ENCODE results near the gene SETD1B. TPM values are rescaled to one million over a fixed set of nuclear protein-coding genes. Genes with fewer than 3 reads are reported as not detected.

Gene SETD1B
- total RNA-seq, 1 experiment from 2014 or later: 40.4 TPM

DNA sequence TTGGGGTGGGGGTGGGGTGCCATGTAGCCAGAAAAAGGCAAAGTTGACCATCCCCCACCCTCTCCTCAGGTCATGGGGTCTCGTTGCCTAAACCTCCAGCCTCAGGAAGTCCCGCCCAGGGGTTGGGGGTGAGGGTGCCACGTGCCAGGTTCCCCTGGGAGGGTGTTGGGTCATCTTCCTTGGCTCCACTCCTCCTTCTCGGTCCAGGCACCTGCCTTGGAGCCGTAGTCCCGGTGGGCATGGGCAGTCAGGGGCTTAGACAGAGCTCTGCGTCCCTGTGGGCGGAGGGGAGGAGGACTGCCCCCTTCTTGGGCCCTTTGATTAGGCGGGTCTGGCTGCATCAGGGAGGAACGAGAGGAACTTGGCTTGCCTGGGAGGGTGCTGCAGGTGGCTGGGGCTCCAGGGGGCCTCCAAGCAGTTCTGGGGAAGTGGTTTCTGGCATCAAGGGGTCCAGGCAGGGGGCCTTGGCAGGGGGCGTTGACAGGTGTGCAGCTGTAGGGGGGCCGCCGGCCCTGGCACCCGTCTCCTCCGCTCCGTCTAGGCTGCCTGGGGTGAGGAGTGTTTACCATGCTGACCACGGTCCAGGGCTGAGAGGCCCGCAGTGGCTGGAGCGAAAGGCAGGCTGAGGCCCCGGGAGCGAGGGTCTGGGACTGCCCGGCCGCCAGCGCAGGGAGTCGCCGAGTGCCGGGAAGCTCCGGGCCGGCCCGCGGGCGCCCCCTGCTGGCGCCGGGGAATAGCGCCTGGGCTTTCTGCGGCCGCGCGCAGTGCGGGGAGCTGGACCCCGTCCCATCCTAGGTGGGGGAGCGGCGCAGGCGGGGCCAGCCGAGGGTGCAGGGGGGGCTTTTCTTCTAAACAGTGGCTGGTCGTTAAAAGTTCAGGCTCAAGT is 7.9 kb downstream of the SETD1B start:
- Histone ChIP-seq H2BK120ac (ENCODE audit: low read depth, low read length, poor library complexity, severe bottlenecking) (no peak overlapping the region), H3K56ac (ENCODE audit: insufficient read length, low read depth, low read length) (no peak overlapping the region), H2BK12ac (ENCODE audit: insufficient read length, low read depth, low read length) (no peak overlapping the region), H2BK5ac (ENCODE audit: insufficient read length, low read length) (no peak overlapping the region), H2BK20ac (ENCODE audit: low read depth, low read length, poor library complexity, severe bottlenecking) (no peak overlapping the region), H3K27ac (ENCODE audit: insufficient read length, low read depth, low read length) (no peak overlapping the region), H3K27me3 (ENCODE audit: insufficient read depth, low read length) (no peaks in the 10 kb centered on the region), H3K4ac (ENCODE audit: low read depth, low read length) (no peak overlapping the region), H3K4me2 (ENCODE audit: insufficient read depth, insufficient read length, low read length) (peak overlapping the region; percentile 87), H3K23ac (ENCODE audit: insufficient read length, low read depth, low read length) (no peak overlapping the region), H3K79me1 (ENCODE audit: insufficient read depth, low read depth, low read length, poor library complexity, severe bottlenecking) (peaks cover 2% of the 10 kb centered on the region), H3K14ac (ENCODE audit: insufficient read depth, low read length) (no peak overlapping the region), H4K5ac (ENCODE audit: insufficient read length, low read depth, low read length) (no peak overlapping the region), H3K9ac (ENCODE audit: extremely low read depth, insufficient read length, low read length) (peak overlapping the region; percentile 59), H2BK15ac (ENCODE audit: low read depth, low read length) (no peak overlapping the region), H4K20me1 (ENCODE audit: control insufficient read depth, insufficient read depth, insufficient read length) (no peaks in the 10 kb centered on the region), H4K8ac (replicated peaks; ENCODE audit: insufficient read length, low read depth, low read length) (no peak overlapping the region), H3K18ac (ENCODE audit: insufficient read length, low read depth, low read length) (no peak overlapping the region), H2AK5ac (ENCODE audit: insufficient read length, low read length) (no peak overlapping the region), H3T11ph (ENCODE audit: low read length) (no peak overlapping the region), H3K23me2 (ENCODE audit: insufficient read length, low read depth, low read length, poor library complexity, severe bottlenecking) (peaks cover 5% of the 10 kb centered on the region), H3K4me1 (ENCODE audit: insufficient read depth, low read length) (no peaks in the 10 kb centered on the region), H3K9me3 (ENCODE audit: control insufficient read depth, low read depth, low read length) (no peaks in the 10 kb centered on the region), H2AFZ (ENCODE audit: low read length) (no peak overlapping the region), H4K91ac (ENCODE audit: insufficient read length, low read depth, low read length) (no peak overlapping the region), H3K79me2 (ENCODE audit: insufficient read depth, low read length) (peaks cover 3% of the 10 kb centered on the region; the same call in 1 of the 2 replicates)
- peak; percentile 80 for DNase-seq
- Mint-ChIP-seq H3K9me3 (no peaks in the 10 kb centered on the region; a peak in 1 of 5 replicates), H3K4me3 (peak overlapping the region; percentile 79 to 86), H3K27me3 (ENCODE audit: low read depth) (no peaks in the 10 kb centered on the region), H3K36me3 (ENCODE audit: insufficient read depth in 1 of 3, low read depth in 3 of 3) (peaks cover 18 to 62% (median 51%) of the 10 kb centered on the region in 3 experiments), H3K27ac (peak overlapping the region; percentile 85 to 92 (median 87); a peak in 5 of 7 replicates), H3K4me1 (peaks cover 21 to 35% of the 10 kb centered on the region in 2 experiments)
- TF ChIP-seq, protein P1, sequence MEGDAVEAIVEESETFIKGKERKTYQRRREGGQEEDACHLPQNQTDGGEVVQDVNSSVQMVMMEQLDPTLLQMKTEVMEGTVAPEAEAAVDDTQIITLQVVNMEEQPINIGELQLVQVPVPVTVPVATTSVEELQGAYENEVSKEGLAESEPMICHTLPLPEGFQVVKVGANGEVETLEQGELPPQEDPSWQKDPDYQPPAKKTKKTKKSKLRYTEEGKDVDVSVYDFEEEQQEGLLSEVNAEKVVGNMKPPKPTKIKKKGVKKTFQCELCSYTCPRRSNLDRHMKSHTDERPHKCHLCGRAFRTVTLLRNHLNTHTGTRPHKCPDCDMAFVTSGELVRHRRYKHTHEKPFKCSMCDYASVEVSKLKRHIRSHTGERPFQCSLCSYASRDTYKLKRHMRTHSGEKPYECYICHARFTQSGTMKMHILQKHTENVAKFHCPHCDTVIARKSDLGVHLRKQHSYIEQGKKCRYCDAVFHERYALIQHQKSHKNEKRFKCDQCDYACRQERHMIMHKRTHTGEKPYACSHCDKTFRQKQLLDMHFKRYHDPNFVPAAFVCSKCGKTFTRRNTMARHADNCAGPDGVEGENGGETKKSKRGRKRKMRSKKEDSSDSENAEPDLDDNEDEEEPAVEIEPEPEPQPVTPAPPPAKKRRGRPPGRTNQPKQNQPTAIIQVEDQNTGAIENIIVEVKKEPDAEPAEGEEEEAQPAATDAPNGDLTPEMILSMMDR (conservative IDR thresholded peaks at IDR 0.05): peak; percentile 100
- WGBS (ENCODE audit: extremely low coverage, insufficient read length, low lambda C conversion rate): no CpG with 5 or more reads among the region's 46 CpGs

Data from H9 (cell line).